HuH-7 (cell line): ENCODE data around the gene FAM227B.
"Not testable (repeated sequence)": the region's sequence is repeated elsewhere in the genome, so short reads cannot be mapped to it uniquely, and the experiment has no call there.

ENCODE experiments used
- DNase-seq: peaks from one replicate; pipeline ENCODE4 v3.0.0; 2011; ENCODE audit warnings: low spot score

FAM227B gene

GRCh38 chr15:49610157-49610918 is 10.3 kb downstream of the FAM227B start:
- no peak for DNase-seq

- no peak for DNase-seq
These were observed 14.0 kb downstream of the FAM227B start for GRCh38 chr15:49606594-49606993.

GRCh38 chr15:49605588-49605987 is 15.0 kb downstream of the FAM227B start:
- no peak for DNase-seq

GRCh38 chr15:49604625-49605409 is 15.8 kb downstream of the FAM227B start:
- no peak for DNase-seq

GRCh38 chr15:49592829-49593316 is 27.7 kb downstream of the FAM227B start:
- not testable (repeated sequence) for DNase-seq

- DNase-seq: no peak
These were observed 31.6 kb downstream of the FAM227B start for GRCh38 chr15:49589030-49589429.

- no peak for DNase-seq
These were observed 47.2 kb downstream of the FAM227B start for GRCh38 chr15:49573421-49573820.

GRCh38 chr15:49570672-49571071 is 49.9 kb downstream of the FAM227B start:
- no peak for DNase-seq

- no peak for DNase-seq
These were observed 50.4 kb downstream of the FAM227B start for GRCh38 chr15:49570174-49570573.

GRCh38 chr15:49560045-49560444 is 60.6 kb downstream of the FAM227B start:
- DNase-seq: no peak

GRCh38 chr15:49558929-49559328 is 61.7 kb downstream of the FAM227B start:
- DNase-seq: no peak

- DNase-seq: no peak
These were observed 64.2 kb downstream of the FAM227B start for GRCh38 chr15:49556437-49556836.

GRCh38 chr15:49550342-49550741 is 70.3 kb downstream of the FAM227B start:
- DNase-seq: not testable (repeated sequence)

- DNase-seq: no peak
These were observed 82.1 kb downstream of the FAM227B start for GRCh38 chr15:49538520-49538919.

- DNase-seq: peak; percentile 7
These were observed 90.5 kb downstream of the FAM227B start for GRCh38 chr15:49530092-49530491.

- DNase-seq: no peak
These were observed 92.3 kb downstream of the FAM227B start for GRCh38 chr15:49528289-49528688.

GRCh38 chr15:49521802-49522201 is 98.8 kb downstream of the FAM227B start:
- DNase-seq: peak; percentile 12

GRCh38 chr15:49512739-49513138 is 107.9 kb downstream of the FAM227B start:
- not testable (repeated sequence) for DNase-seq

- DNase-seq: no peak
These were observed 113.4 kb downstream of the FAM227B start for GRCh38 chr15:49507261-49507660.

GRCh38 chr15:49506341-49506740 is 114.3 kb downstream of the FAM227B start:
- DNase-seq: no peak

GRCh38 chr15:49501586-49501985 is 119.0 kb downstream of the FAM227B start:
- no peak for DNase-seq

- no peak for DNase-seq
These were observed 124.4 kb downstream of the FAM227B start for GRCh38 chr15:49495993-49496753.
